ENCODE results near the gene TMEM187. TPM values are rescaled to one million over a fixed set of nuclear protein-coding genes. Genes with fewer than 3 reads are reported as not detected.

Gene TMEM187
- polyA plus RNA-seq, 5 donors = 4.6 to 6.8 (median 6.4) TPM

- no peak for DNase-seq
Measured at GRCh38 chrX:154019061-154019621, 46.6 kb downstream of the TMEM187 start.

GRCh38 chrX:154019633-154020528 is 47.3 kb downstream of the TMEM187 start, which contains the start of gene IRAK1:
IRAK1 (minus strand) TSS chrX:154019902; CDS start chrX:154019812, 90 bp downstream.
- DNase-seq = peak in 1 of 2 donors; percentile 34

GRCh38 chrX:154020536-154021115 is 48.1 kb downstream of the TMEM187 start:
- DNase-seq = no peak

- no peak for DNase-seq
Measured at GRCh38 chrX:154021131-154021611, 48.6 kb downstream of the TMEM187 start.

- DNase-seq = no peak
Measured at GRCh38 chrX:154022108-154022507, 49.6 kb downstream of the TMEM187 start.

GRCh38 chrX:154023276-154024000 is 50.9 kb downstream of the TMEM187 start:
- DNase-seq = no peak

GRCh38 chrX:154024271-154024670 is 51.7 kb downstream of the TMEM187 start:
- DNase-seq = no peak

GRCh38 chrX:154025230-154025629 is 52.7 kb downstream of the TMEM187 start:
- no peak for DNase-seq

- DNase-seq = no peak
Measured at GRCh38 chrX:154026136-154027021, 53.8 kb downstream of the TMEM187 start.

- DNase-seq = no peak
Measured at GRCh38 chrX:154027022-154027402, 54.5 kb downstream of the TMEM187 start.

- DNase-seq = no peak
Measured at GRCh38 chrX:154027986-154028385, 55.4 kb downstream of the TMEM187 start.

- DNase-seq = no peak
Measured at GRCh38 chrX:154028502-154029184, 56.1 kb downstream of the TMEM187 start.

GRCh38 chrX:154029439-154029838 is 56.9 kb downstream of the TMEM187 start:
- no peak for DNase-seq

GRCh38 chrX:154030266-154030665 is 57.7 kb downstream of the TMEM187 start:
- DNase-seq = no peak

GRCh38 chrX:154030715-154031305 is 58.3 kb downstream of the TMEM187 start:
- DNase-seq = no peak

- no peak for DNase-seq
Measured at GRCh38 chrX:154032160-154032559, 59.6 kb downstream of the TMEM187 start.

- no peak for DNase-seq
Measured at GRCh38 chrX:154032653-154033052, 60.1 kb downstream of the TMEM187 start.
